Measurements from ENCODE around the gene ZNF445.
"Not testable (repeated sequence)": the region's sequence is repeated elsewhere in the genome, so short reads cannot be mapped to it uniquely, and the experiment has no call there.

ZNF445 gene

GRCh38 chr3:44476181-44476611 lies 1.3 kb downstream of the ZNF445 start:
- peak; percentile 33 for DNase-seq (ENCODE audit: low spot score)

GRCh38 chr3:44474886-44475285 lies 2.6 kb downstream of the ZNF445 start:
- DNase-seq (ENCODE audit: low spot score): not testable (repeated sequence)

GRCh38 chr3:44470430-44470829 lies 7.0 kb downstream of the ZNF445 start:
- DNase-seq (ENCODE audit: low spot score): no peak

GRCh38 chr3:44469914-44470313 lies 7.6 kb downstream of the ZNF445 start:
- no peak for DNase-seq (ENCODE audit: low spot score)

- no peak for DNase-seq (ENCODE audit: low spot score)
These were observed 8.6 kb downstream of the ZNF445 start for GRCh38 chr3:44468572-44469520.

GRCh38 chr3:44468099-44468537 lies 9.4 kb downstream of the ZNF445 start:
- DNase-seq (ENCODE audit: low spot score): not testable (repeated sequence)

- no peak for DNase-seq (ENCODE audit: low spot score)
These were observed 10.2 kb downstream of the ZNF445 start for GRCh38 chr3:44467241-44467640.

GRCh38 chr3:44464920-44465319 lies 12.6 kb downstream of the ZNF445 start:
- not testable (repeated sequence) for DNase-seq (ENCODE audit: low spot score)

- DNase-seq (ENCODE audit: low spot score): no peak
These were observed 13.0 kb downstream of the ZNF445 start for GRCh38 chr3:44464509-44464908.

GRCh38 chr3:44460050-44460449 lies 17.4 kb downstream of the ZNF445 start:
- DNase-seq (ENCODE audit: low spot score): not testable (repeated sequence)

- no peak for DNase-seq (ENCODE audit: low spot score)
These were observed 22.2 kb downstream of the ZNF445 start for GRCh38 chr3:44455318-44455717.

- DNase-seq (ENCODE audit: low spot score): no peak
These were observed 23.2 kb downstream of the ZNF445 start for GRCh38 chr3:44454258-44454657.

GRCh38 chr3:44451441-44451840 lies 26.0 kb downstream of the ZNF445 start:
- DNase-seq (ENCODE audit: low spot score): no peak

GRCh38 chr3:44446929-44447328 lies 30.5 kb downstream of the ZNF445 start:
- DNase-seq (ENCODE audit: low spot score): no peak

GRCh38 chr3:44445786-44446185 lies 31.7 kb downstream of the ZNF445 start:
- DNase-seq (ENCODE audit: low spot score): no peak

- DNase-seq (ENCODE audit: low spot score): no peak
These were observed 32.4 kb downstream of the ZNF445 start for GRCh38 chr3:44444896-44445691.

GRCh38 chr3:44444437-44444836 lies 33.0 kb downstream of the ZNF445 start:
- DNase-seq (ENCODE audit: low spot score): no peak

- no peak for DNase-seq (ENCODE audit: low spot score)
These were observed 34.7 kb downstream of the ZNF445 start for GRCh38 chr3:44442596-44443309.

- DNase-seq (ENCODE audit: low spot score): no peak
These were observed 37.8 kb downstream of the ZNF445 start for GRCh38 chr3:44439499-44440295.

GRCh38 chr3:44437800-44438199 lies 39.7 kb downstream of the ZNF445 start:
- DNase-seq (ENCODE audit: low spot score): no peak

GRCh38 chr3:44436181-44436580 lies 41.3 kb downstream of the ZNF445 start:
- no peak for DNase-seq (ENCODE audit: low spot score)
